ENCODE data around the gene TCTN1. TPM values are rescaled to one million over a fixed set of nuclear protein-coding genes. Genes with fewer than 3 reads are reported as not detected.
A peak's percentile ranks its signal among the peaks of the same experiment; 100 is the strongest.
"Not testable (repeated sequence)": the region's sequence is repeated elsewhere in the genome, so short reads cannot be mapped to it uniquely, and the experiment has no call there.

TCTN1 gene
- total RNA-seq, 1 donor from 2014 or later, result 4.5 TPM

DNA sequence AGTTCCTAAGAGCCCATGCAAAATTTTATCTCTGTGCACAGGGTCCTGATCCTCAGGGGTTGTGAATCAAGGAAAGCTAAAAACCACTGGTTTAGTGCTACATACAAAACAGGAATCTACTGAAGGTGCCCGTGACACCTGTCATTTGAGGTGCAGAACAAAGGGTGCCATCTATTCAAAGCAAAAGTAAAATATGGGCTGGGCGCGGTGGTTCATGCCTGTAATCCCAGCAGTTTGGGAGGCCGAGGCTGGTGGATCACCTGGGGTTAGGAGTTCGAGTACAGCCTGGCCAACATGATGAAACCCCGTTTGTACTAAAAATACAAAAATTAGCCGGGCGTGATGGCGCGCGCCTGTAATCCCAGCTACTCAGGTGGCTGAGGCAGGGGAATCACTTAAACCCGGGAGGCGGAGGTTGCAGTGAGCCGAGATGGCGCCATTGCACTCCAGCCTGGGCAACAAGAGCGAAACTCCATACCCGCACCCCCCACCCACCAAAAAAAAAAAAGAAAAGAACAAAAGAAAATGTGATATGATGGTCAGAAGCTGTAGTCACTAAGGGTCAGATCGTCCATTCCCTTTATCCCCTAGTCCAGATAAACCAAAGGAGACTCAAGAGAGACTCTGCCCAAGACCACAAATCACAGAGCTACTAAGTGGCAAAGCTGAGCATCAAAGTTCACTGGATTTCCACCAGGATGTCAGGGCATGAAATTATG, 34.2 kb upstream of the TCTN1 start:
- FAIRE-seq (no peak), DNase-seq (ENCODE audit: low read depth) (no peak)
- TF ChIP-seq CTCF (IDR thresholded peaks at IDR 0.05; ENCODE audit: insufficient read depth, low read length, severe bottlenecking), result no peak
- Histone ChIP-seq H3K27me3 (ENCODE audit: control insufficient read depth, insufficient read depth, low read length) (no peaks in the 10 kb centered on the region), H3K36me3 (ENCODE audit: control insufficient read depth, insufficient read depth, low read length) (no peaks in the 10 kb centered on the region), H3K4me3 (ENCODE audit: low read depth, low read length) (no peak overlapping the region)

GRCh38 chr12:110581931-110582275, 32.0 kb upstream of the TCTN1 start:
- H3K36me3 ChIP-seq (ENCODE audit: control insufficient read depth, insufficient read depth, low read length), result no peaks in the 10 kb centered on the region
- FAIRE-seq (no peak), DNase-seq (ENCODE audit: low read depth) (no peak)
- H3K27me3 ChIP-seq (ENCODE audit: control insufficient read depth, insufficient read depth, low read length), result no peaks in the 10 kb centered on the region
- no peak for TF ChIP-seq CTCF (IDR thresholded peaks at IDR 0.05; ENCODE audit: insufficient read depth, low read length, severe bottlenecking)
- H3K4me3 ChIP-seq (ENCODE audit: low read depth, low read length), result peak overlapping the region; percentile 79

DNA sequence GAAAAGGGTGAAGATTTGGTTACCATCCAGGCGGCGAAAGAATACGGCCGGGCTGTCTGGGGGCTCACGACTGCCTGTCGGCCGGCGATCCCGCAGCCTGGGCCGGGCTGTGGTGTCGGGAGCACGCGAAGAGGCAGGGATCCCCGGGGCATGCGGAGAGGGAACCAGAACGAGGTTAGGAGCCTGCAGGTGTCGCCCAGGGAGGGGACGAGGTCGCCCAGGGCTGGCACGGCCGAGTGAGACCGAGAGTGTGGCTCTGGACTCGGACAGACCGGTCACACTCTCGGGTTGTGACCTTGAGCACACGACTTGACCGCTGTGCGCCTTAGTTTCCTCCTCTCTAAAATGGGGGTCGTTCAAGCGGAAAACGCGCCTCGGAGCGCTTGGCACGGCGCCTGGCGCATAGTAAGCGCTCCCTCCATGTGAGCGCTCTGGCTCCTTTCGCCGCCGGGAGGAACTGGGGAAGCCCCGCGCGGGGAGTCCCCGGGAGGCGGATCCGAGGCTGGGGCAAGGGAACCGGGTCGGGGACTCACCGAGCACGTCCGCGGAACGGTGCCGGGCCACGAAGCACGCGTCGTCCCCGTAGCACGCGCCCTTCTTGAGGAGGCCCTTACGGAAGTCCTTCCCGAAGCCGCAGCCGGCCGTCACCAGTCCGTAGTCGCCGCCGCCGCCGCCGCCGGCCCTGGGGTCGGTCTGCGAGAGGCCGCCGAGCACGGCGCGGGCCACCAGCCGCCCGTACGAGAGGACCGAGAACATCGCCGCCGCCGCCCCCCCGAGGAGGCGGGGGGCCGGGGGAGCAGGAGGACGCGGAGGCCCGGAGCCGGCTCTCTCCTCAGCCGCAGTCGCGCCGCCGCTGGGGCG, 31.4 kb upstream of the TCTN1 start:
- no peak for FAIRE-seq
- no peak for TF ChIP-seq CTCF (IDR thresholded peaks at IDR 0.05; ENCODE audit: insufficient read depth, low read length, severe bottlenecking)

GRCh38 chr12:110583137-110584059, 30.5 kb upstream of the TCTN1 start, which contains the start of gene PPTC7:
Gene PPTC7 (minus strand): TSS chr12:110583318. CDS start chr12:110583031, 287 bp downstream.
- DNase-seq (ENCODE audit: low read depth) (peak; percentile 88), FAIRE-seq (no peak)
- Histone ChIP-seq H3K27me3 (ENCODE audit: control insufficient read depth, insufficient read depth, low read length) (no peaks in the 10 kb centered on the region), H3K36me3 (ENCODE audit: control insufficient read depth, insufficient read depth, low read length) (no peaks in the 10 kb centered on the region), H3K4me3 (ENCODE audit: low read depth, low read length) (peak within 1 kb of the TSS; percentile 79)
- TF ChIP-seq CTCF (IDR thresholded peaks at IDR 0.05; ENCODE audit: insufficient read depth, low read length, severe bottlenecking), result no peak

More for the DNA sequence above, 31.4 kb upstream of the TCTN1 start:
- DNase-seq (ENCODE audit: low read depth), result peak; percentile 45
- Histone ChIP-seq H3K4me3 (ENCODE audit: low read depth, low read length) (peak overlapping the region; percentile 79), H3K36me3 (ENCODE audit: control insufficient read depth, insufficient read depth, low read length) (no peaks in the 10 kb centered on the region), H3K27me3 (ENCODE audit: control insufficient read depth, insufficient read depth, low read length) (no peaks in the 10 kb centered on the region)

DNA sequence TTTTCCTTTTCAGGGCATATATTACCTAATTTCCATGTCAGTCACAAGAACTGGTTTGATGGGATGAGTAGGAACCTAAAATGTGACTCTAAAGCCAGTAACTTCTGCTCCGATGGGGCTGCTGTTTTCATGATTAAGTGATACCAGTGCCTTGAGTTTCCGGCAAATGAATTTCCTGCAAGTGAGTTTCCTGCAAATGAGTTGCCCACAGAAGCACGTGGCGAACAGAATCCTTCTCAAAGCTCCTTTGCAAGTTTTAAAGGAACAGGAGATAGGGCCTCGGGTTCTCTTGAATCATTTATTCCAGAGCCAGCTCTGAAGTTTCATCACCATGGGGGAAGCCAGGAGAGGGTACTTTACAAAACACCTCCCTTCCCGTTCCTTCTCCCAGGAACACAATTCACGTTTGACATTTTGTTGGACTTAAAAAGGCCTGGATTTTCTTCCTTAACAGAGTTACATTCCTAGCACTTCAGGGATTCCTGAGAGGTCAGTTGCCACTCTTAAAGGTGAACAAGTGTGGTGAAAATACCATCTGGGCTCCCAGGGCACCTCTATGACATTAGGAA, 28.6 kb upstream of the TCTN1 start:
- Histone ChIP-seq H3K36me3 (ENCODE audit: control insufficient read depth, insufficient read depth, low read length) (no peaks in the 10 kb centered on the region), H3K4me3 (ENCODE audit: low read depth, low read length) (no peak overlapping the region), H3K27me3 (ENCODE audit: control insufficient read depth, insufficient read depth, low read length) (no peaks in the 10 kb centered on the region)
- DNase-seq (ENCODE audit: low read depth) (peak; percentile 71), FAIRE-seq (no peak)
- TF ChIP-seq CTCF (IDR thresholded peaks at IDR 0.05; ENCODE audit: insufficient read depth, low read length, severe bottlenecking), result no peak

DNA sequence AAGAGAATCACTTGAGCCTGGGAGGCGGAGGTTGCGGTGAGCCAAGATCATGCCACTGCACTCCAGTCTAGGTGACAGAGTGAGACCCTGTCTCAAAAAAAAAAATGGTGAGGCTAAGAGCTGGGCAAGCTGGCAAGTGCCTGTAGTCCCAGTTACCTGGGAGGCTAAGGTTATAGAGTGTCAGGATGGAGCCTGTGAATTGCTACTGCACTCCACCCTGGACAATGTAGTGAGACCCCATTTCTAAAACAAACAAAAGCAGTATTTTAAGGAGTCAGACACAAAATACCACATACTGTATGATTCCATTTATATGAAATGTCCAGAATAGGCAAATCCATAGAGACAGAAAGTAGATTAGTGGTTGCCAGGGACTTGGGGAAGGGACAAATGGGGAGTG, 26.8 kb upstream of the TCTN1 start:
- H3K4me3 ChIP-seq (ENCODE audit: low read depth, low read length); DNase-seq (ENCODE audit: low read depth); FAIRE-seq; H3K27me3 ChIP-seq (ENCODE audit: control insufficient read depth, insufficient read depth, low read length); H3K36me3 ChIP-seq (ENCODE audit: control insufficient read depth, insufficient read depth, low read length): not testable (repeated sequence)

All from bronchial epithelial cell (primary cell).